Measurements from ENCODE around the gene CACNA1C. TPM values are rescaled to one million over a fixed set of nuclear protein-coding genes. Genes with fewer than 3 reads are reported as not detected.

CACNA1C gene
- total and polyA plus RNA-seq, 2 donors from 2014 or later: 1.6 to 17.4 TPM

DNA sequence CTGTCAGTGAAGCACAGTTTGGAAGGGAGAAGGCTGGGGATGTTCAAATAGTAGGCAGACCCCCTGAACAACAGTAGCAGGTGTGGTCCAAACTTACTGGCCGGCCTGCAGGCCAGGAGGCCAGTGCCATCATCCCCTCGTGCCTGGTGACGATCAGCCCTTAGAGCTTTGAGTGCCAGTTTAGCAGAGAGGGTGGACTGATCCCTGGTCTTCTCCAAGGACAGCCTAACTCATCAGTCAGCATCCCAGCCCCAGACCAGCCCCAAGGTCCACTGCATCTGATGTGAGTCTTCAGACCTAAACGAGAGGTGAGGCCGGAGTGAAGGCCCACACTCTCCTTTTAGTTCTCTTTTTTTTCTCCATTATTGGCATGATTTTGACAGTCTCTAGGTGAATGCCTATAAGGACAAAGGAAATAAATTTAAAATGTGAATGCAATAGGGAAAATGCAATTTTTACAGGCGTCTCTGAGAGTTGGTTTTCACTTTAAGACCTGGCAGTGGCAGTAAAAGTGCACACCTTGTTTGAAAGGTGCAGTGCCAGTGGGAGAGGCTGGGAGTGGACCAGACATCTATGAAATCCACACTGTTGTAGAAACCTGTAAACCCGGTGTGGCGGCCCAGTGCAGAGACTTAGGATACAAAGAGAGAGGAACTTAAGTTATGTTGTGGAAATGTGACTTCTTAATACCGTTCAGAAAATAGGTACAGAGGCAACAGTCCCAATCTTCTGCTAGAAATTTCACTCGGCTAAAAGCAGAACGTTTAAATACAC, 311.2 kb downstream of the CACNA1C start:
- Histone ChIP-seq H3K9me3 (ENCODE audit: control insufficient read depth in 2 of 3, insufficient read depth in 1 of 3, low read length in 3 of 3) (no peaks in the 10 kb centered on the region), H3K4me3 (ENCODE audit: low read length in 3 of 3) (no peak overlapping the region), H3K4me1 (ENCODE audit: control insufficient read depth in 2 of 3, insufficient read depth in 2 of 3, low read depth in 1 of 3, low read length in 3 of 3) (peaks cover 0 to 3% (median 0%) of the 10 kb centered on the region in 3 donors), H3K9ac (ENCODE audit: low read length in 3 of 3) (no peak overlapping the region), H3K27me3 (ENCODE audit: control insufficient read depth, insufficient read depth, low read length) (no peaks in the 10 kb centered on the region), H3K36me3 (ENCODE audit: control insufficient read depth in 2 of 3, insufficient read depth in 3 of 3, low read length in 3 of 3) (no peaks in the 10 kb centered on the region), H3K27ac (ENCODE audit: low read depth in 2 of 2, low read length in 2 of 2) (no peak overlapping the region)
- DNase-seq (no peak), FAIRE-seq (no peak)
- no peak for TF ChIP-seq CTCF (IDR thresholded peaks at IDR 0.05; ENCODE audit: borderline replicate concordance, extremely low read depth, insufficient read depth)
- intact Hi-C loops (cut with DNase I): no loop called here

- H3K9ac ChIP-seq (ENCODE audit: low read length in 3 of 3): no peak overlapping the region
- H3K27me3 ChIP-seq (ENCODE audit: control insufficient read depth, insufficient read depth, low read length): no peaks in the 10 kb centered on the region
- DNase-seq (no peak), FAIRE-seq (no peak)
- no peaks in the 10 kb centered on the region for H3K9me3 ChIP-seq (ENCODE audit: control insufficient read depth in 2 of 3, insufficient read depth in 1 of 3, low read length in 3 of 3)
- intact Hi-C loops (cut with DNase I): no loop called here
- H3K4me1 ChIP-seq (ENCODE audit: control insufficient read depth in 2 of 3, insufficient read depth in 2 of 3, low read depth in 1 of 3, low read length in 3 of 3): peaks cover 0 to 3% (median 0%) of the 10 kb centered on the region in 3 donors
- TF ChIP-seq CTCF (IDR thresholded peaks at IDR 0.05; ENCODE audit: borderline replicate concordance, extremely low read depth, insufficient read depth): no peak
- no peak overlapping the region for H3K4me3 ChIP-seq (ENCODE audit: low read length in 3 of 3)
- no peak overlapping the region for H3K27ac ChIP-seq (ENCODE audit: low read depth in 2 of 2, low read length in 2 of 2)
- no peaks in the 10 kb centered on the region for H3K36me3 ChIP-seq (ENCODE audit: control insufficient read depth in 2 of 3, insufficient read depth in 3 of 3, low read length in 3 of 3)
Measured at GRCh38 chr12:2364631-2365051, 311.9 kb downstream of the CACNA1C start.

GRCh38 chr12:2366711-2367110, 313.9 kb downstream of the CACNA1C start:
- no peaks in the 10 kb centered on the region for H3K36me3 ChIP-seq (ENCODE audit: control insufficient read depth in 2 of 3, insufficient read depth in 3 of 3, low read length in 3 of 3)
- no peaks in the 10 kb centered on the region for H3K27me3 ChIP-seq (ENCODE audit: control insufficient read depth, insufficient read depth, low read length)
- H3K9me3 ChIP-seq (ENCODE audit: control insufficient read depth in 2 of 3, insufficient read depth in 1 of 3, low read length in 3 of 3): no peaks in the 10 kb centered on the region
- DNase-seq: no peak
- FAIRE-seq: no peak
- no peak overlapping the region for H3K9ac ChIP-seq (ENCODE audit: low read length in 3 of 3)
- H3K4me3 ChIP-seq (ENCODE audit: low read length in 3 of 3): no peak overlapping the region
- H3K27ac ChIP-seq (ENCODE audit: low read depth in 2 of 2, low read length in 2 of 2): no peak overlapping the region
- no peak for TF ChIP-seq CTCF (IDR thresholded peaks at IDR 0.05; ENCODE audit: borderline replicate concordance, extremely low read depth, insufficient read depth)
- H3K4me1 ChIP-seq (ENCODE audit: control insufficient read depth in 2 of 3, insufficient read depth in 2 of 3, low read depth in 1 of 3, low read length in 3 of 3): peaks cover 0 to 3% (median 0%) of the 10 kb centered on the region in 3 donors
- intact Hi-C loops (cut with DNase I): no loop called here
